Fibroblast of lung (primary cell): Measurements from ENCODE around the gene RPS25. TPM values are rescaled to one million over a fixed set of nuclear protein-coding genes. Genes with fewer than 3 reads are reported as not detected.

ENCODE experiments used
- DNase-seq, 2 donors: peaks; one replicate each; pipeline versions ENCODE4 v3.0.0 to v3.0.0-alpha.2; 2010; ENCODE audit warnings: low read depth in 2 of 2
- H2AFZ ChIP-seq: 2 replicates; pipeline ENCODE4 v1.5.1; 2012; ENCODE audit warnings: low read length, control low read depth, inconsistent platforms
- H3K27ac ChIP-seq: 2 replicates; pipeline ENCODE4 v1.5.1; 2011; ENCODE audit warnings: low read length, control low read depth; ENCODE audit not compliant: insufficient read depth
- H3K27me3 ChIP-seq: 2 replicates; pipeline ENCODE4 v1.5.1; 2011; ENCODE audit warnings: mild to moderate bottlenecking, low read length; ENCODE audit not compliant: control insufficient read depth, insufficient read depth
- H3K36me3 ChIP-seq: 2 replicates; pipeline ENCODE4 v1.5.1; 2011; ENCODE audit warnings: low read length; ENCODE audit not compliant: control insufficient read depth, insufficient read depth
- H3K4me1 ChIP-seq: 2 replicates; pipeline ENCODE4 v1.5.1; 2011; ENCODE audit warnings: low read length; ENCODE audit not compliant: control insufficient read depth, insufficient read depth; ENCODE audit errors: extremely low read depth
- H3K4me2 ChIP-seq: 2 replicates; pipeline ENCODE4 v1.5.1; 2011; ENCODE audit warnings: low read length, control low read depth; ENCODE audit not compliant: insufficient read depth; ENCODE audit errors: extremely low read depth
- H3K4me3 ChIP-seq, 4 experiments: fragments of 200-600 bp in 1 of 4; sonication (generic) in 1 of 4; replicated peaks in 1 of 4; 2 replicates each; pipeline ENCODE4 v1.5.1; 2011 to 2016; ENCODE audit warnings: low read length in 4 of 4, low read depth in 3 of 4, mild to moderate bottlenecking in 3 of 4, control low read depth in 2 of 4, inconsistent platforms in 1 of 4, mixed read lengths in 1 of 4; ENCODE audit not compliant: insufficient read depth in 1 of 4; ENCODE audit errors: control extremely low read depth in 1 of 4
- H3K79me2 ChIP-seq: 2 replicates; pipeline ENCODE4 v1.5.1; 2012; ENCODE audit warnings: mild to moderate bottlenecking, low read length, inconsistent platforms; ENCODE audit not compliant: control insufficient read depth, insufficient read depth
- H3K9ac ChIP-seq: 2 replicates; pipeline ENCODE4 v1.5.1; 2011; ENCODE audit warnings: mild to moderate bottlenecking, low read length, control low read depth; ENCODE audit not compliant: insufficient read depth
- H3K9me3 ChIP-seq: 2 replicates; pipeline ENCODE4 v1.5.1; 2012; ENCODE audit warnings: low read depth, low read length; ENCODE audit not compliant: control insufficient read depth, insufficient read depth
- H4K20me1 ChIP-seq: 2 replicates; pipeline ENCODE4 v1.5.1; 2011; ENCODE audit warnings: low read length; ENCODE audit not compliant: control insufficient read depth, insufficient read depth; ENCODE audit errors: extremely low read depth
- CTCF ChIP-seq, 2 donors: IDR thresholded peaks in 1 of 2; conservative IDR thresholded peaks in 1 of 2; 1 replicate in 1 of 2; 2 replicates in 1 of 2; pipeline ENCODE4 v1.5.1; 2011 to 2012; ENCODE audit warnings: low read length in 2 of 2, control low read depth in 1 of 2, inconsistent platforms in 1 of 2, low read depth in 1 of 2, mild to moderate bottlenecking in 1 of 2
- EZH2 ChIP-seq: IDR thresholded peaks from 2 replicates; pipeline ENCODE4 v1.5.1; 2012; ENCODE audit warnings: low read length, control low read depth, mild to moderate bottlenecking; ENCODE audit errors: missing control alignments
- polyA plus RNA-seq, 2 donors: library from polyadenylated mRNA; depleted of rRNA in 1 of 2; stranded (reverse) in 1 of 2; unstranded in 1 of 2; fragments of >200 nt; gene quantifications; 2 replicates each; pipeline ENCODE4 v1.2.1, GENCODE V29; 2011 to 2012; ENCODE audit warnings: missing spikeins in 1 of 2
- total RNA-seq: library from RNA; depleted of rRNA; stranded (reverse); fragments of >200 nt; gene quantifications from 2 replicates; pipeline ENCODE4 v1.2.1, GENCODE V29; 2014

Gene RPS25
- total and polyA plus RNA-seq, 2 donors (not counting 1 experiment from before 2014, with no cell fraction given): 525 to 2,775 TPM

GRCh38 chr11:119057000-119057769 lies 39.0 kb upstream of the RPS25 start, which contains the start of gene HYOU1:
HYOU1 (minus strand) TSS chr11:119057205; CDS start chr11:119056160, 1,045 bp downstream.
- Histone ChIP-seq H3K9ac (peak within 1 kb of the TSS; percentile 96), H3K4me2 (peak within 1 kb of the TSS; percentile 98), H2AFZ (peak within 1 kb of the TSS; percentile 63), H3K27me3 (no peaks in the 10 kb centered on the region), H3K79me2 (peaks cover 21% of the 10 kb centered on the region), H3K27ac (peak within 1 kb of the TSS; percentile 89), H3K9me3 (no peaks in the 10 kb centered on the region), H4K20me1 (no peaks in the 10 kb centered on the region), H3K4me3 (peak within 1 kb of the TSS; percentile 77 to 94 (median 88)), H3K4me1 (no peaks in the 10 kb centered on the region), H3K36me3 (peaks cover 19% of the 10 kb centered on the region)
- DNase-seq: peak; percentile 93 to 95
- TF ChIP-seq EZH2 (no peak), CTCF (conservative IDR thresholded peaks at IDR 0.05 in 1 of 2, IDR thresholded peaks at IDR 0.05 in 1 of 2; ENCODE audit: low read depth in 1 of 2, low read length in 2 of 2) (peak; percentile 15 to 40)

- no peak for TF ChIP-seq EZH2
- Histone ChIP-seq H3K36me3 (peaks cover 25% of the 10 kb centered on the region), H3K9ac (peak overlapping the region; percentile 96), H4K20me1 (no peaks in the 10 kb centered on the region), H3K27ac (peak overlapping the region; percentile 89), H3K79me2 (peaks cover 21% of the 10 kb centered on the region), H3K4me3 (peak overlapping the region; percentile 77 to 94 (median 86)), H3K4me2 (peak overlapping the region; percentile 98), H3K27me3 (no peaks in the 10 kb centered on the region), H3K4me1 (no peaks in the 10 kb centered on the region), H2AFZ (peak overlapping the region; percentile 63), H3K9me3 (no peaks in the 10 kb centered on the region)
- DNase-seq: no peak
Measured at GRCh38 chr11:119056421-119056999, 38.4 kb upstream of the RPS25 start.

- Histone ChIP-seq H3K9ac (peak overlapping the region; percentile 96), H3K27me3 (no peaks in the 10 kb centered on the region), H3K4me1 (no peaks in the 10 kb centered on the region), H4K20me1 (no peaks in the 10 kb centered on the region), H2AFZ (peak overlapping the region; percentile 7), H3K27ac (peak overlapping the region; percentile 89), H3K79me2 (peaks cover 21% of the 10 kb centered on the region), H3K36me3 (peaks cover 29% of the 10 kb centered on the region), H3K4me3 (peak overlapping the region; percentile 77 to 94 (median 86)), H3K9me3 (no peaks in the 10 kb centered on the region), H3K4me2 (peak overlapping the region; percentile 98)
- TF ChIP-seq EZH2: no peak
- no peak for TF ChIP-seq CTCF (conservative IDR thresholded peaks at IDR 0.05 in 1 of 2, IDR thresholded peaks at IDR 0.05 in 1 of 2; ENCODE audit: low read depth in 1 of 2, low read length in 2 of 2)
- DNase-seq: peak; percentile 30 to 34
Measured at GRCh38 chr11:119055901-119056300, 37.8 kb upstream of the RPS25 start.
